Superior temporal gyrus (tissue), 1 donor: ENCODE data around the gene TSPAN7.
A peak's percentile ranks its signal among the peaks of the same experiment; 100 is the strongest.

Source experiments
- DNase-seq: peaks from one replicate; pipeline ENCODE4 v3.0.0-alpha.2; 2016; ENCODE audit errors: extremely low spot score

Gene TSPAN7

GRCh38 chrX:38594434-38594833, 33.1 kb downstream of the TSPAN7 start:
- no peak for DNase-seq

- no peak for DNase-seq
Observed at GRCh38 chrX:38595801-38596200, 34.5 kb downstream of the TSPAN7 start.

GRCh38 chrX:38596939-38597338, 35.6 kb downstream of the TSPAN7 start:
- DNase-seq, result no peak

- peak; percentile 29 for DNase-seq
Observed at GRCh38 chrX:38599796-38600755, 38.7 kb downstream of the TSPAN7 start.

GRCh38 chrX:38601866-38602265, 40.5 kb downstream of the TSPAN7 start:
- no peak for DNase-seq

- DNase-seq, result no peak
Observed at GRCh38 chrX:38606821-38607220, 45.5 kb downstream of the TSPAN7 start.

- no peak for DNase-seq
Observed at GRCh38 chrX:38607976-38608375, 46.6 kb downstream of the TSPAN7 start.

- DNase-seq, result no peak
Observed at GRCh38 chrX:38610849-38611248, 49.5 kb downstream of the TSPAN7 start.

GRCh38 chrX:38612281-38612680, 50.9 kb downstream of the TSPAN7 start:
- peak; percentile 43 for DNase-seq

- DNase-seq, result no peak
Observed at GRCh38 chrX:38614485-38614884, 53.1 kb downstream of the TSPAN7 start.

GRCh38 chrX:38616904-38617303, 55.6 kb downstream of the TSPAN7 start:
- no peak for DNase-seq

- peak; percentile 31 for DNase-seq
Observed at GRCh38 chrX:38618180-38618579, 56.8 kb downstream of the TSPAN7 start.

GRCh38 chrX:38620623-38621022, 59.3 kb downstream of the TSPAN7 start:
- DNase-seq, result no peak

GRCh38 chrX:38626296-38626695, 65.0 kb downstream of the TSPAN7 start:
- DNase-seq, result no peak

GRCh38 chrX:38627683-38628082, 66.3 kb downstream of the TSPAN7 start:
- no peak for DNase-seq

GRCh38 chrX:38628587-38628986, 67.2 kb downstream of the TSPAN7 start:
- DNase-seq, result no peak

GRCh38 chrX:38632516-38632915, 71.2 kb downstream of the TSPAN7 start:
- DNase-seq, result no peak

- no peak for DNase-seq
Observed at GRCh38 chrX:38634665-38635064, 73.3 kb downstream of the TSPAN7 start.

- no peak for DNase-seq
Observed at GRCh38 chrX:38636949-38637819, 75.8 kb downstream of the TSPAN7 start.

GRCh38 chrX:38638952-38639529, 77.7 kb downstream of the TSPAN7 start:
- DNase-seq, result no peak

- DNase-seq, result no peak
Observed at GRCh38 chrX:38639730-38640129, 78.4 kb downstream of the TSPAN7 start.

GRCh38 chrX:38641197-38641596, 79.9 kb downstream of the TSPAN7 start:
- DNase-seq, result no peak
